ENCODE results near the gene SYK. TPM values are rescaled to one million over a fixed set of nuclear protein-coding genes. Genes with fewer than 3 reads are reported as not detected.

Gene SYK
- total RNA-seq, 1 donor from 2014 or later: 12.0 TPM

- no peak overlapping the region for H3K27ac ChIP-seq
Observed at GRCh38 chr9:90803860-90804593, 2.4 kb downstream of the SYK start.

GRCh38 chr9:90805006-90805996 lies 3.7 kb downstream of the SYK start:
- Histone ChIP-seq H3K27me3 (no peaks in the 10 kb centered on the region), H3K27ac (no peak overlapping the region), H3K4me1 (peaks cover 11% of the 10 kb centered on the region), H3K9me3 (no peaks in the 10 kb centered on the region), H3K36me3 (no peaks in the 10 kb centered on the region), H3K4me3 (no peak overlapping the region)
- TF ChIP-seq CTCF (IDR thresholded peaks at IDR 0.05): no peak
- no peak for TF ChIP-seq POLR2A (IDR thresholded peaks at IDR 0.05)
- TF ChIP-seq POLR2AphosphoS5 (IDR thresholded peaks at IDR 0.05; ENCODE audit: insufficient read depth in 1 of 2, low read depth in 1 of 2): no peak
- intact Hi-C loops (cut with DNase I): no loop called here
- no peak for DNase-seq (ENCODE audit: extremely low spot score in 2 of 2)

More at GRCh38 chr9:90803860-90804593, 2.4 kb downstream of the SYK start:
- TF ChIP-seq POLR2A (IDR thresholded peaks at IDR 0.05) (no peak), POLR2AphosphoS5 (IDR thresholded peaks at IDR 0.05; ENCODE audit: insufficient read depth in 1 of 2, low read depth in 1 of 2) (no peak), CTCF (IDR thresholded peaks at IDR 0.05) (no peak)
- Histone ChIP-seq H3K4me1 (peaks cover 10% of the 10 kb centered on the region), H3K9me3 (no peaks in the 10 kb centered on the region), H3K36me3 (no peaks in the 10 kb centered on the region), H3K4me3 (no peak overlapping the region), H3K27me3 (no peaks in the 10 kb centered on the region)
- DNase-seq (ENCODE audit: extremely low spot score in 2 of 2): no peak
- intact Hi-C loops (cut with DNase I): no loop called here

GRCh38 chr9:90807006-90807405 lies 5.4 kb downstream of the SYK start:
- intact Hi-C loops (cut with DNase I): no loop called here
- peaks cover 3% of the 10 kb centered on the region for H3K4me1 ChIP-seq

GRCh38 chr9:90808398-90808797 lies 6.8 kb downstream of the SYK start:
- H3K4me3 ChIP-seq: no peak overlapping the region
- no peak overlapping the region for H3K27ac ChIP-seq
- H3K4me1 ChIP-seq: peaks cover 3% of the 10 kb centered on the region
- no peak for TF ChIP-seq POLR2AphosphoS5 (IDR thresholded peaks at IDR 0.05; ENCODE audit: insufficient read depth in 1 of 2, low read depth in 1 of 2)
- no peak for TF ChIP-seq CTCF (IDR thresholded peaks at IDR 0.05)
- H3K36me3 ChIP-seq: no peaks in the 10 kb centered on the region
- H3K9me3 ChIP-seq: no peaks in the 10 kb centered on the region
- no peak for DNase-seq (ENCODE audit: extremely low spot score in 2 of 2)
- intact Hi-C loops (cut with DNase I): no loop called here
- no peaks in the 10 kb centered on the region for H3K27me3 ChIP-seq

More at GRCh38 chr9:90807006-90807405, 5.4 kb downstream of the SYK start:
- no peaks in the 10 kb centered on the region for H3K27me3 ChIP-seq
- no peak overlapping the region for H3K27ac ChIP-seq
- DNase-seq (ENCODE audit: extremely low spot score in 2 of 2): no peak
- no peak overlapping the region for H3K4me3 ChIP-seq
- TF ChIP-seq CTCF (IDR thresholded peaks at IDR 0.05) (no peak), POLR2AphosphoS5 (IDR thresholded peaks at IDR 0.05; ENCODE audit: insufficient read depth in 1 of 2, low read depth in 1 of 2) (no peak), POLR2A (IDR thresholded peaks at IDR 0.05) (no peak)
- H3K9me3 ChIP-seq: no peaks in the 10 kb centered on the region
- no peaks in the 10 kb centered on the region for H3K36me3 ChIP-seq

Data from vagina (tissue), 2 donors.